Transverse colon (tissue), 4 donors: ENCODE data around the gene SNN. TPM values are rescaled to one million over a fixed set of nuclear protein-coding genes. Genes with fewer than 3 reads are reported as not detected.

Experiments used
- DNase-seq: peaks from one replicate; pipeline ENCODE4 v3.0.0-alpha.2; 2019
- H3K27ac ChIP-seq, 4 donors: fragments of 200-600 bp; sonication (generic); 2 replicates each; pipeline ENCODE4 v1.5.1; 2016 to 2018; ENCODE audit warnings: inconsistent platforms in 4 of 4
- H3K27me3 ChIP-seq: fragments of 200-600 bp; sonication (generic); 2 replicates; pipeline ENCODE4 v1.5.1; 2017; ENCODE audit warnings: inconsistent platforms
- H3K36me3 ChIP-seq, 4 donors: fragments of 200-600 bp; sonication (generic); 2 replicates each; pipeline ENCODE4 v1.5.1; 2017 to 2019; ENCODE audit warnings: inconsistent platforms in 4 of 4
- H3K4me1 ChIP-seq, 4 donors: fragments of 200-600 bp; sonication (generic); 2 replicates each; pipeline ENCODE4 v1.5.1; 2017 to 2020; ENCODE audit warnings: inconsistent platforms in 4 of 4
- H3K4me3 ChIP-seq, 4 donors: fragments of 200-600 bp; sonication (generic); 1 replicate in 1 of 4; 2 replicates in 3 of 4; pipeline versions ENCODE4 v1.5.1 to v1.6.1; 2017 to 2019; ENCODE audit warnings: inconsistent platforms in 4 of 4
- H3K9me3 ChIP-seq, 2 donors: fragments of 200-600 bp; sonication (generic); 2 replicates each; pipeline ENCODE4 v1.5.1; 2017 to 2019; ENCODE audit warnings: inconsistent platforms in 2 of 2
- CTCF ChIP-seq, 5 experiments: fragments of 200-600 bp in 3 of 5; fragments of 450-650 bp in 2 of 5; sonication (generic) in 3 of 5; IDR thresholded peaks; 1 replicate in 2 of 5; 2 replicates in 3 of 5; pipeline ENCODE4 v1.5.1; 2016 to 2017; ENCODE audit warnings: antibody characterized with exemption in 5 of 5, inconsistent platforms in 3 of 5, mild to moderate bottlenecking in 2 of 5, moderate library complexity in 1 of 5
- EP300 ChIP-seq: sonication (generic); formaldehyde crosslinking; IDR thresholded peaks from one replicate; pipeline ENCODE4 v1.6.1; 2017; ENCODE audit warnings: antibody characterized with exemption, low read depth
- POLR2A ChIP-seq: fragments of 450-650 bp; IDR thresholded peaks from one replicate; pipeline ENCODE4 v1.6.1; 2016; ENCODE audit warnings: antibody characterized with exemption, mild to moderate bottlenecking, moderate library complexity
- POLR2AphosphoS5 ChIP-seq, 3 donors: sonication (generic); formaldehyde crosslinking; IDR thresholded peaks; one replicate each; pipeline ENCODE4 v1.6.1; 2016; ENCODE audit warnings: antibody characterized with exemption in 3 of 3
- WGBS, 2 donors: methylation state at CpG; one replicate each; pipeline ENCODE4 v1.1.5; 2018; ENCODE audit warnings: low coverage in 1 of 2; 5-methylcytosine and 5-hydroxymethylcytosine counted together
- in situ Hi-C, 4 donors: fragments of 200-750 bp; cut with MboI; loops; one replicate each; pipeline versions ENCODE4 v1.15.0 to v1.15.1; 2017; ENCODE audit warnings: low sequenced_read_pairs in 3 of 4, low pct_ligation_motif_present in 1 of 4, low pct_unique_long_range_greater_than_20kb in 1 of 4
- intact Hi-C: fragments of 100-400 bp; cut with DNase I; formaldehyde crosslinking; loops from one replicate; pipeline ENCODE4 v1.15.1; 2023; ENCODE audit warnings: low total_unique reads
- total RNA-seq, 4 donors: library from RNA; depleted of rRNA; stranded (reverse); fragments of >200 nt; gene quantifications; one replicate each; pipeline ENCODE4 v1.1.0, GENCODE V29; 2016

Gene SNN
- total RNA-seq, 4 donors from 2014 or later = 4.9 to 12.3 (median 8.6) TPM

- no peak for TF ChIP-seq POLR2AphosphoS5 (IDR thresholded peaks at IDR 0.05)
- no peak for TF ChIP-seq CTCF (IDR thresholded peaks at IDR 0.05)
- TF ChIP-seq EP300 = no peak
- TF ChIP-seq POLR2A = no peak
- Histone ChIP-seq H3K4me3 (no peak overlapping the region), H3K9me3 (no peaks in the 10 kb centered on the region), H3K36me3 (no peaks in the 10 kb centered on the region), H3K4me1 (peaks cover 0 to 27% (median 9%) of the 10 kb centered on the region in 4 donors), H3K27me3 (no peaks in the 10 kb centered on the region), H3K27ac (peak overlapping the region; percentile 38 to 68 (median 65))
- in situ Hi-C loops (loop anchor here in 1 of 4 donors (25.0 kb wide), 1 partner anchor 217 kb away; no protein-coding TSS in a partner anchor), intact Hi-C loops (loop anchor here (5.0 kb wide), 1 partner anchor 42 kb away; the partner anchor contains the start of gene LITAF)
- 52 to 60% methylated on average over 1 to 23 of the region's 23 CpGs for WGBS, 2 donors
- no peak for DNase-seq
Measured at GRCh38 chr16:11629071-11630030, 38.9 kb upstream of the SNN start.

GRCh38 chr16:11630046-11630767 is 38.0 kb upstream of the SNN start:
- in situ Hi-C loops = loop anchor here in 1 of 4 donors (25.0 kb wide), 1 partner anchor 218 kb away; no protein-coding TSS in a partner anchor
- intact Hi-C loops = loop anchor here (5.0 kb wide), 1 partner anchor 43 kb away; the partner anchor contains the start of gene LITAF
- peak overlapping the region; percentile 38 to 68 (median 65) for H3K27ac ChIP-seq
- H3K9me3 ChIP-seq = no peaks in the 10 kb centered on the region
- H3K4me3 ChIP-seq = no peak overlapping the region
- TF ChIP-seq EP300 (no peak), CTCF (IDR thresholded peaks at IDR 0.05) (no peak), POLR2A (no peak), POLR2AphosphoS5 (IDR thresholded peaks at IDR 0.05) (no peak)
- H3K27me3 ChIP-seq = no peaks in the 10 kb centered on the region
- 77 to 85% methylated on average over 3 to 12 of the region's 12 CpGs for WGBS, 2 donors
- H3K4me1 ChIP-seq = peaks cover 0 to 36% (median 11%) of the 10 kb centered on the region in 4 donors
- no peaks in the 10 kb centered on the region for H3K36me3 ChIP-seq
- no peak for DNase-seq

GRCh38 chr16:11630768-11631056 is 37.5 kb upstream of the SNN start:
- Histone ChIP-seq H3K4me1 (peaks cover 0 to 41% (median 16%) of the 10 kb centered on the region in 4 donors), H3K27ac (no peak overlapping the region), H3K9me3 (no peaks in the 10 kb centered on the region), H3K36me3 (no peaks in the 10 kb centered on the region), H3K27me3 (no peaks in the 10 kb centered on the region), H3K4me3 (no peak overlapping the region)
- intact Hi-C loops (loop anchor here (5.0 kb wide), 1 partner anchor 43 kb away; the partner anchor contains the start of gene LITAF), in situ Hi-C loops (loop anchor here in 1 of 4 donors (25.0 kb wide), 1 partner anchor 218 kb away; no protein-coding TSS in a partner anchor)
- no peak for TF ChIP-seq EP300
- no peak for TF ChIP-seq POLR2AphosphoS5 (IDR thresholded peaks at IDR 0.05)
- TF ChIP-seq POLR2A = no peak
- TF ChIP-seq CTCF (IDR thresholded peaks at IDR 0.05) = no peak
- DNase-seq = no peak
- 88 to 89% methylated on average over 3 to 6 of the region's 6 CpGs for WGBS, 2 donors

- WGBS, 2 donors = 87% methylated on average over 7 of the region's 7 CpGs; no CpG with 5 or more reads in 1 of the 2 donors
- no peak for TF ChIP-seq POLR2AphosphoS5 (IDR thresholded peaks at IDR 0.05)
- no peak for TF ChIP-seq POLR2A
- no peak for TF ChIP-seq EP300
- no peak for TF ChIP-seq CTCF (IDR thresholded peaks at IDR 0.05)
- in situ Hi-C loops = loop anchor here in 1 of 4 donors (25.0 kb wide), 1 partner anchor 219 kb away; no protein-coding TSS in a partner anchor
Measured at GRCh38 chr16:11631214-11631613, 37.0 kb upstream of the SNN start.

More at GRCh38 chr16:11631214-11631613, 37.0 kb upstream of the SNN start:
- H3K4me1 ChIP-seq = peaks cover 0 to 45% (median 19%) of the 10 kb centered on the region in 4 donors
- no peak for DNase-seq
- H3K4me3 ChIP-seq = no peak overlapping the region
- no peaks in the 10 kb centered on the region for H3K9me3 ChIP-seq
- H3K27me3 ChIP-seq = no peaks in the 10 kb centered on the region
- no peak overlapping the region for H3K27ac ChIP-seq
- intact Hi-C loops = loop anchor here (5.0 kb wide), 1 partner anchor 44 kb away; the partner anchor contains the start of gene LITAF
- no peaks in the 10 kb centered on the region for H3K36me3 ChIP-seq
